ENCODE measurements around the gene IKZF5.

The IKZF5 gene

GRCh38 chr10:122997864-122998263, 10.7 kb downstream of the IKZF5 start:
- 98% methylated on average over 3 of the region's 3 CpGs for WGBS
- Histone ChIP-seq H3K27me3 (ENCODE audit: insufficient read depth, low read length) (no peaks in the 10 kb centered on the region), H3K9me3 (ENCODE audit: insufficient read depth, low read depth, low read length) (no peaks in the 10 kb centered on the region), H3K4me3 (ENCODE audit: low read length) (no peak overlapping the region), H3K27ac (ENCODE audit: low read depth, low read length) (no peak overlapping the region), H3K36me3 (ENCODE audit: insufficient read depth, low read length) (peaks cover 48% of the 10 kb centered on the region), H3K9ac (ENCODE audit: low read depth, low read length) (no peak overlapping the region), H3K4me1 (ENCODE audit: insufficient read depth, low read length) (peaks cover 7% of the 10 kb centered on the region; the same call in 1 of the 2 replicates)

GRCh38 chr10:122995936-122996335, 12.7 kb downstream of the IKZF5 start:
- no peak overlapping the region for H3K4me3 ChIP-seq (ENCODE audit: low read length)
- peaks cover 62% of the 10 kb centered on the region for H3K36me3 ChIP-seq (ENCODE audit: insufficient read depth, low read length)
- no peaks in the 10 kb centered on the region for H3K27me3 ChIP-seq (ENCODE audit: insufficient read depth, low read length)
- no peak overlapping the region for H3K9ac ChIP-seq (ENCODE audit: low read depth, low read length)
- no peak overlapping the region for H3K27ac ChIP-seq (ENCODE audit: low read depth, low read length)
- H3K4me1 ChIP-seq (ENCODE audit: insufficient read depth, low read length) = peaks cover 7% of the 10 kb centered on the region; the same call in 1 of the 2 replicates
- H3K9me3 ChIP-seq (ENCODE audit: insufficient read depth, low read depth, low read length) = no peaks in the 10 kb centered on the region
- WGBS = 93% methylated on average over 4 of the region's 4 CpGs

- WGBS = 93% methylated on average over 6 of the region's 6 CpGs
- no peaks in the 10 kb centered on the region for H3K9me3 ChIP-seq (ENCODE audit: insufficient read depth, low read depth, low read length)
- no peaks in the 10 kb centered on the region for H3K27me3 ChIP-seq (ENCODE audit: insufficient read depth, low read length)
- H3K36me3 ChIP-seq (ENCODE audit: insufficient read depth, low read length) = peaks cover 62% of the 10 kb centered on the region
- no peak overlapping the region for H3K4me3 ChIP-seq (ENCODE audit: low read length)
- H3K27ac ChIP-seq (ENCODE audit: low read depth, low read length) = no peak overlapping the region
- no peak overlapping the region for H3K9ac ChIP-seq (ENCODE audit: low read depth, low read length)
- H3K4me1 ChIP-seq (ENCODE audit: insufficient read depth, low read length) = no peaks in the 10 kb centered on the region
Measured at GRCh38 chr10:122993797-122994336, 14.7 kb downstream of the IKZF5 start.

- no peaks in the 10 kb centered on the region for H3K27me3 ChIP-seq (ENCODE audit: insufficient read depth, low read length)
- H3K4me3 ChIP-seq (ENCODE audit: low read length) = no peak overlapping the region
- WGBS = no CpG with 5 or more reads among the region's 1 CpG
- H3K36me3 ChIP-seq (ENCODE audit: insufficient read depth, low read length) = peaks cover 64% of the 10 kb centered on the region
- no peak overlapping the region for H3K9ac ChIP-seq (ENCODE audit: low read depth, low read length)
- no peaks in the 10 kb centered on the region for H3K9me3 ChIP-seq (ENCODE audit: insufficient read depth, low read depth, low read length)
- H3K27ac ChIP-seq (ENCODE audit: low read depth, low read length) = no peak overlapping the region
- H3K4me1 ChIP-seq (ENCODE audit: insufficient read depth, low read length) = no peaks in the 10 kb centered on the region
Measured at GRCh38 chr10:122992031-122992585, 16.5 kb downstream of the IKZF5 start.

- H3K9me3 ChIP-seq (ENCODE audit: insufficient read depth, low read depth, low read length) = no peaks in the 10 kb centered on the region
- no peaks in the 10 kb centered on the region for H3K27me3 ChIP-seq (ENCODE audit: insufficient read depth, low read length)
- peaks cover 55% of the 10 kb centered on the region for H3K36me3 ChIP-seq (ENCODE audit: insufficient read depth, low read length)
- no peaks in the 10 kb centered on the region for H3K4me1 ChIP-seq (ENCODE audit: insufficient read depth, low read length)
- WGBS = 63% methylated on average over 5 of the region's 5 CpGs
- H3K27ac ChIP-seq (ENCODE audit: low read depth, low read length) = no peak overlapping the region
- H3K4me3 ChIP-seq (ENCODE audit: low read length) = no peak overlapping the region
- H3K9ac ChIP-seq (ENCODE audit: low read depth, low read length) = no peak overlapping the region
Measured at GRCh38 chr10:122990278-122990677, 18.3 kb downstream of the IKZF5 start.

- Histone ChIP-seq H3K4me1 (ENCODE audit: insufficient read depth, low read length) (no peaks in the 10 kb centered on the region), H3K4me3 (ENCODE audit: low read length) (no peak overlapping the region), H3K27ac (ENCODE audit: low read depth, low read length) (no peak overlapping the region), H3K9me3 (ENCODE audit: insufficient read depth, low read depth, low read length) (no peaks in the 10 kb centered on the region), H3K9ac (ENCODE audit: low read depth, low read length) (no peak overlapping the region), H3K36me3 (ENCODE audit: insufficient read depth, low read length) (peaks cover 40% of the 10 kb centered on the region), H3K27me3 (ENCODE audit: insufficient read depth, low read length) (no peaks in the 10 kb centered on the region)
- no CpG with 5 or more reads among the region's 2 CpGs for WGBS
Measured at GRCh38 chr10:122988501-122988900, 20.1 kb downstream of the IKZF5 start.

- Histone ChIP-seq H3K9ac (ENCODE audit: low read depth, low read length) (no peak overlapping the region), H3K9me3 (ENCODE audit: insufficient read depth, low read depth, low read length) (no peaks in the 10 kb centered on the region), H3K27ac (ENCODE audit: low read depth, low read length) (no peak overlapping the region), H3K36me3 (ENCODE audit: insufficient read depth, low read length) (peaks cover 20% of the 10 kb centered on the region), H3K27me3 (ENCODE audit: insufficient read depth, low read length) (no peaks in the 10 kb centered on the region), H3K4me3 (ENCODE audit: low read length) (no peak overlapping the region), H3K4me1 (ENCODE audit: insufficient read depth, low read length) (no peaks in the 10 kb centered on the region)
- WGBS = 92% methylated on average over 6 of the region's 6 CpGs
Measured at GRCh38 chr10:122986335-122986734, 22.3 kb downstream of the IKZF5 start.

- H3K4me1 ChIP-seq (ENCODE audit: insufficient read depth, low read length) = 0 out of 2 replicates have a peak, but pooled peaks cover 3% of the 10 kb centered on the region
- no peak overlapping the region for H3K9ac ChIP-seq (ENCODE audit: low read depth, low read length)
- H3K36me3 ChIP-seq (ENCODE audit: insufficient read depth, low read length) = peaks cover 20% of the 10 kb centered on the region
- H3K27ac ChIP-seq (ENCODE audit: low read depth, low read length) = no peak overlapping the region
- 97% methylated on average over 2 of the region's 2 CpGs for WGBS
- H3K27me3 ChIP-seq (ENCODE audit: insufficient read depth, low read length) = no peaks in the 10 kb centered on the region
- H3K9me3 ChIP-seq (ENCODE audit: insufficient read depth, low read depth, low read length) = no peaks in the 10 kb centered on the region
- H3K4me3 ChIP-seq (ENCODE audit: low read length) = no peak overlapping the region
Measured at GRCh38 chr10:122984708-122985107, 23.9 kb downstream of the IKZF5 start.

GRCh38 chr10:122983898-122984297, 24.7 kb downstream of the IKZF5 start:
- H3K27ac ChIP-seq (ENCODE audit: low read depth, low read length) = no peak overlapping the region
- no peak overlapping the region for H3K9ac ChIP-seq (ENCODE audit: low read depth, low read length)
- H3K36me3 ChIP-seq (ENCODE audit: insufficient read depth, low read length) = peaks cover 20% of the 10 kb centered on the region
- 0 out of 2 replicates have a peak, but pooled peaks cover 3% of the 10 kb centered on the region for H3K4me1 ChIP-seq (ENCODE audit: insufficient read depth, low read length)
- H3K27me3 ChIP-seq (ENCODE audit: insufficient read depth, low read length) = no peaks in the 10 kb centered on the region
- 96% methylated on average over 6 of the region's 6 CpGs for whole genome bisulfite sequencing
- no peak overlapping the region for H3K4me3 ChIP-seq (ENCODE audit: low read length)
- no peaks in the 10 kb centered on the region for H3K9me3 ChIP-seq (ENCODE audit: insufficient read depth, low read depth, low read length)

- H3K36me3 ChIP-seq (ENCODE audit: insufficient read depth, low read length) = 0 out of 2 replicates have a peak, but pooled peaks cover 4% of the 10 kb centered on the region
- no peaks in the 10 kb centered on the region for H3K9me3 ChIP-seq (ENCODE audit: insufficient read depth, low read depth, low read length)
- H3K27ac ChIP-seq (ENCODE audit: low read depth, low read length) = no peak overlapping the region
- no peaks in the 10 kb centered on the region for H3K27me3 ChIP-seq (ENCODE audit: insufficient read depth, low read length)
- H3K4me3 ChIP-seq (ENCODE audit: low read length) = peak overlapping the region; percentile 94
- peak overlapping the region; percentile 50; the same call in 1 of the 2 replicates for H3K9ac ChIP-seq (ENCODE audit: low read depth, low read length)
- 0 out of 2 replicates have a peak, but pooled peaks cover 3% of the 10 kb centered on the region for H3K4me1 ChIP-seq (ENCODE audit: insufficient read depth, low read length)
- 14% methylated on average over 2 of the region's 4 CpGs for WGBS
Measured at GRCh38 chr10:122981066-122981464, 27.5 kb downstream of the IKZF5 start.

- peak within 1 kb of the TSS; percentile 99 for H3K9ac ChIP-seq (ENCODE audit: low read depth, low read length)
- H3K27ac ChIP-seq (ENCODE audit: low read depth, low read length) = peak within 1 kb of the TSS; percentile 99
- H3K36me3 ChIP-seq (ENCODE audit: insufficient read depth, low read length) = 0 out of 2 replicates have a peak, but pooled peaks cover 4% of the 10 kb centered on the region
- 0 out of 2 replicates have a peak, but pooled peaks cover 3% of the 10 kb centered on the region for H3K4me1 ChIP-seq (ENCODE audit: insufficient read depth, low read length)
- H3K9me3 ChIP-seq (ENCODE audit: insufficient read depth, low read depth, low read length) = no peaks in the 10 kb centered on the region
- peak within 1 kb of the TSS; percentile 94 for H3K4me3 ChIP-seq (ENCODE audit: low read length)
- under 1% methylated on average over 73 of the region's 73 CpGs for WGBS
- H3K27me3 ChIP-seq (ENCODE audit: insufficient read depth, low read length) = no peaks in the 10 kb centered on the region
Measured at GRCh38 chr10:122980209-122981065, 28.2 kb downstream of the IKZF5 start, which contains the start of gene PSTK. PSTK (plus strand) TSS chr10:122980401; CDS start chr10:122980480, 79 bp downstream.
